ENCODE results near the gene SLC9A6.

GRCh38 chrX:136064661-136065043 lies 79.4 kb downstream of the SLC9A6 start:
- no peak for TF ChIP-seq CTCF (IDR thresholded peaks at IDR 0.05)
- no peak for TF ChIP-seq EP300 (IDR thresholded peaks at IDR 0.05; ENCODE audit: low read depth)
- no peak for TF ChIP-seq POLR2A (IDR thresholded peaks at IDR 0.05)
- no peak for TF ChIP-seq POLR2AphosphoS5 (IDR thresholded peaks at IDR 0.05)

All from transverse colon (tissue), 4 donors.